OCI-LY7 (cell line): ENCODE data around the gene GATA6. TPM values are rescaled to one million over a fixed set of nuclear protein-coding genes. Genes with fewer than 3 reads are reported as not detected.
"Not testable (repeated sequence)": the region's sequence is repeated elsewhere in the genome, so short reads cannot be mapped to it uniquely, and the experiment has no call there.

Experiments used
- BruUV-seq: library from RNA; stranded (reverse); fragments of 400-500 nt; replicated peaks from 2 replicates; lab custom pipeline; 2021; lab: Mats Ljungman, UMichigan
- CTCF ChIA-PET: fragments of 300-600 bp; sonication (Branson Sonifier 250); formaldehyde crosslinking; loops from one replicate; lab custom pipeline; 2022; ENCODE audit warnings: antibody characterized with exemption; ENCODE audit not compliant: unreplicated experiment; lab: Charles Lee
- POLR2A ChIA-PET: fragments of 300-600 bp; sonication (Branson Sonifier 250); formaldehyde crosslinking; loops from one replicate; lab custom pipeline; 2022; ENCODE audit warnings: antibody characterized with exemption; lab: Charles Lee
- DNase-seq: peaks from one replicate; pipeline ENCODE4 v3.0.0-alpha.2; 2015; ENCODE audit warnings: low spot score
- H2AFZ ChIP-seq: fragments of 200-600 bp; sonication (generic), shearing (Covaris generic); 2 replicates; pipeline ENCODE4 v1.6.1; 2014; ENCODE audit warnings: mild to moderate bottlenecking, antibody characterized with exemption, low read length, moderate library complexity
- H3K27ac ChIP-seq: fragments of 200-600 bp; sonication (generic); 2 replicates; pipeline ENCODE4 v1.5.1; 2014; ENCODE audit warnings: mixed run types, low read depth, mild to moderate bottlenecking, moderate library complexity, low read length, inconsistent platforms; ENCODE audit not compliant: poor library complexity, severe bottlenecking
- H3K36me3 ChIP-seq: fragments of 200-600 bp; sonication (generic); 2 replicates; pipeline ENCODE4 v1.6.1; 2014; ENCODE audit warnings: mild to moderate bottlenecking, antibody characterized with exemption, low read length, moderate library complexity, mixed read lengths; ENCODE audit not compliant: insufficient read depth
- H3K4me1 ChIP-seq: fragments of 200-600 bp; sonication (generic); 2 replicates; pipeline ENCODE4 v1.5.1; 2014; ENCODE audit warnings: mild to moderate bottlenecking, low read length; ENCODE audit not compliant: insufficient read depth, poor library complexity, severe bottlenecking
- H3K4me2 ChIP-seq: fragments of 200-600 bp; sonication (generic); 2 replicates; pipeline ENCODE4 v1.6.1; 2014; ENCODE audit warnings: mild to moderate bottlenecking, low read length
- H3K4me3 ChIP-seq: fragments of 200-600 bp; sonication (generic); 2 replicates; pipeline ENCODE4 v1.5.1; 2014; ENCODE audit warnings: mild to moderate bottlenecking, low read depth, low read length; ENCODE audit not compliant: poor library complexity, severe bottlenecking
- H3K79me2 ChIP-seq: fragments of 200-600 bp; sonication (generic); 2 replicates; pipeline ENCODE4 v1.6.1; 2016; ENCODE audit warnings: low read depth, mild to moderate bottlenecking, low read length, moderate library complexity, mixed read lengths; ENCODE audit not compliant: insufficient read depth
- H3K9me2 ChIP-seq: fragments of 200-600 bp; sonication (generic); 2 replicates; pipeline ENCODE4 v1.6.1; 2016; ENCODE audit warnings: mild to moderate bottlenecking, low read length, mixed read lengths; ENCODE audit not compliant: insufficient read depth
- H3K9me3 ChIP-seq: fragments of 200-600 bp; sonication (generic); 2 replicates; pipeline ENCODE4 v1.6.1; 2014; ENCODE audit warnings: mild to moderate bottlenecking, mixed run types, low read length, mixed read lengths
- H4K20me1 ChIP-seq: fragments of 200-600 bp; sonication (generic); 2 replicates; pipeline ENCODE4 v1.6.1; 2014; ENCODE audit warnings: mild to moderate bottlenecking, antibody characterized with exemption, low read length, moderate library complexity, mixed read lengths; ENCODE audit not compliant: insufficient read depth
- CTCF ChIP-seq: fragments of 200-600 bp; sonication (generic); conservative IDR thresholded peaks from 2 replicates; pipeline ENCODE4 v1.5.1; 2014; ENCODE audit warnings: mild to moderate bottlenecking, antibody characterized with exemption, low read length, moderate library complexity, mixed read lengths
- EZH2phosphoT487 ChIP-seq: fragments of 200-600 bp; sonication (generic); IDR thresholded peaks from 2 replicates; pipeline ENCODE4 v1.6.1; 2018; ENCODE audit warnings: low read depth, borderline replicate concordance, mild to moderate bottlenecking, mixed run types, antibody characterized with exemption, low read length, moderate library complexity, mixed read lengths
- intact Hi-C: fragments of 100-400 bp; cut with micrococcal nuclease; formaldehyde crosslinking; loops from one replicate; pipeline ENCODE4 v1.10.0; 2022; ENCODE audit not compliant: unreplicated experiment
- total RNA-seq, 2 experiments: library from RNA; depleted of rRNA in 1 of 2; stranded (reverse); fragments of >200 nt in 1 of 2; shearing (Covaris generic) in 1 of 2; gene quantifications; 2 replicates each; pipeline ENCODE4 v1.2.3, GENCODE V29; 2014 to 2022

The GATA6 gene
- total RNA-seq, 2 experiments from 2014 or later, result not detected

DNA sequence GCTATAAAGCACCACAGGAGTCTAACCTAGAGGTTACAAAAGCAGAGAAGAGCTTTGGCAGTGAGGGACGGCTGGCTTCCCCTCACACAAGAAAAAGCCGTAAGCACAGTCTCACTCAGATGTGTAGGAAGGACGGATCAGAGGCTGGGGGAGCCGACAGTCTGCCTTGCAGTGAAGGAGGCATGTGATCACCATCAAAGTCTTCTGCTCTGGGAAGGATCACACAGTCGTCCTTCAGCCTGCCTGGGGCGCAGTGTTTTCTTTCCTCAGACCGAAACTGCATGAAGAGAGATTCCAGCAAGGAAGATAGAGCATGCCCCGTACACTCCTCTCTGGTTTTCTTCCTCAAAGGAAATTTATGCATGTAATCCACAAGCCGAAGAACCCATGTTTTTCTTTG is 24.1 kb downstream of the GATA6 start:
- H3K9me2 ChIP-seq, result no peaks in the 10 kb centered on the region
- ChIA-PET POLR2A (interaction anchor here (0.5 kb wide), 1 partner anchor 216 kb away, joined by 3 read pairs; no protein-coding TSS in a partner anchor), CTCF (no interaction called here)
- H2AFZ ChIP-seq, result no peak overlapping the region
- H3K36me3 ChIP-seq, result no peaks in the 10 kb centered on the region
- intact Hi-C loops, result no loop called here
- no peak overlapping the region for H3K27ac ChIP-seq
- no peak overlapping the region for H3K4me2 ChIP-seq
- H4K20me1 ChIP-seq, result no peaks in the 10 kb centered on the region
- no peaks in the 10 kb centered on the region for H3K9me3 ChIP-seq
- H3K79me2 ChIP-seq, result no peaks in the 10 kb centered on the region
- H3K4me3 ChIP-seq, result no peak overlapping the region
- no peaks in the 10 kb centered on the region for H3K4me1 ChIP-seq
- DNase-seq, result no peak
- TF ChIP-seq CTCF (no peak), EZH2phosphoT487 (no peak)
- no TSS peak for BruUV-seq

- ChIA-PET POLR2A (no interaction called here), CTCF (no interaction called here)
- intact Hi-C loops, result no loop called here
- H3K9me3 ChIP-seq, result no peaks in the 10 kb centered on the region
- H3K27ac ChIP-seq, result no peak overlapping the region
- H3K79me2 ChIP-seq, result no peaks in the 10 kb centered on the region
- H3K4me1 ChIP-seq, result no peaks in the 10 kb centered on the region
- no peak overlapping the region for H2AFZ ChIP-seq
- BruUV-seq, result no TSS peak
- TF ChIP-seq CTCF (no peak), EZH2phosphoT487 (no peak)
- no peaks in the 10 kb centered on the region for H4K20me1 ChIP-seq
- no peaks in the 10 kb centered on the region for H3K9me2 ChIP-seq
- no peaks in the 10 kb centered on the region for H3K36me3 ChIP-seq
- no peak for DNase-seq
- H3K4me3 ChIP-seq, result no peak overlapping the region
- no peak overlapping the region for H3K4me2 ChIP-seq
These were observed 24.8 kb downstream of the GATA6 start for GRCh38 chr18:22194151-22194598.

DNA sequence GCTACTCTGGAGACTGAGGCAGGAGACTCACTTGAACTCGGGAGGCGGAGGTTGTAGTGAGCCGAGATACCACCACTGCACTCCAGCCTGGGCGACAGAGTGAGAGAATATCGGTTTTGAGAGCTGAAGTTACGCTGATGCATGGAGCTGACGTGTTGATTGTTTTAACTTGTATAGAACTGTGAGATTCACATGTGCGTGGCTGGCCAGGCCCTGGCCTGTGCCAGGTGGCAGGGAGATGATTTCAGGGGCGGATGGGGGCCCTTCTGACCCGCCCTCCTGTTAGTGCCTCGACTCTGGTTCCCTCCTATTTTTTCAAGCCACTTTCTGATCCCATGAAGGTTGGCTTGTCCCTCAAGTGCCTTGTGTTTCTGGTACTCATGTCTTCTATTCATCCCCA is 25.7 kb downstream of the GATA6 start:
- no peaks in the 10 kb centered on the region for H3K9me3 ChIP-seq
- H4K20me1 ChIP-seq, result no peaks in the 10 kb centered on the region
- no peak overlapping the region for H3K4me2 ChIP-seq
- no peak overlapping the region for H2AFZ ChIP-seq
- intact Hi-C loops, result no loop called here
- TF ChIP-seq CTCF (no peak), EZH2phosphoT487 (no peak)
- no TSS peak for BruUV-seq
- DNase-seq, result no peak
- no peaks in the 10 kb centered on the region for H3K4me1 ChIP-seq
- H3K27ac ChIP-seq, result no peak overlapping the region
- no peak overlapping the region for H3K4me3 ChIP-seq
- H3K9me2 ChIP-seq, result no peaks in the 10 kb centered on the region
- ChIA-PET CTCF (no interaction called here), POLR2A (no interaction called here)
- no peaks in the 10 kb centered on the region for H3K79me2 ChIP-seq
- H3K36me3 ChIP-seq, result no peaks in the 10 kb centered on the region

DNA sequence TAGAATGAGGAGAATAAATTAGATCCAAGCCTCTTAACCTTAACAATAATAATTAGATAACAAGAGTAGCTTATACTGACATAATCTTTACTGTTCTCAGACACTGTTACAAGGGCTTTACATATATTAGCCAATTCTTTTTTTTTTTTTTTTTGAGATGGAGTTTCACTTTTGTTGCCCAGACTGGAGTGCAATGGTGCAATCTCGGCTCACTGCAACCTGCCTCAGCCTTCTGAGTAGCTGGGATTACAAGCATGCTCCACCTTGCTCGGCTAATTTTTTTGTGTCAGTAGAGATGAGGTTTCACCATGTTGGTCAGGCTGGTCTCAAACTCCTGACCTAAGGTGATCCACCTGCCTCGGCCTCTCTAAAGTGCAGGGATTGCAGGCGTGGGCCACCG is 27.6 kb downstream of the GATA6 start:
- H3K9me2 ChIP-seq, BruUV-seq, intact Hi-C loops, H3K4me3 ChIP-seq, DNase-seq, H3K9me3 ChIP-seq, H3K79me2 ChIP-seq, H3K36me3 ChIP-seq, H3K27ac ChIP-seq, CTCF ChIA-PET, H2AFZ ChIP-seq, H3K4me1 ChIP-seq, H4K20me1 ChIP-seq, H3K4me2 ChIP-seq: not testable (repeated sequence)
- POLR2A ChIA-PET, result interaction anchor here (0.5 to 1.5 kb wide), 2 partner anchors 12 to 165 kb away, joined by 3 to 4 read pairs; no protein-coding TSS in a partner anchor
